A549 (cell line): Measurements from ENCODE around the gene IGF2R.

Experiments used
- CTCF ChIP-seq: fragments of >200 bp; sonication (Bioruptor Twin); formaldehyde crosslinking; IDR thresholded peaks from 3 replicates; pipeline ENCODE4 v1.5.1; 2016
- EHMT2 ChIP-seq: fragments of 200-600 bp; sonication (generic); IDR thresholded peaks from 2 replicates; pipeline ENCODE4 v1.6.1; 2016; ENCODE audit warnings: antibody characterized with exemption, low read depth, mild to moderate bottlenecking, moderate library complexity
- ESRRA ChIP-seq: fragments of 150-350 bp; IDR thresholded peaks from 2 replicates; pipeline ENCODE4 v1.6.1; 2014; ENCODE audit warnings: mild to moderate bottlenecking, low read length, borderline replicate concordance
- HES2 ChIP-seq: fragments of >200 bp; sonication (Bioruptor Twin); formaldehyde crosslinking; IDR thresholded peaks from 2 replicates; pipeline ENCODE4 v1.6.1; 2016
- HMGXB4 ChIP-seq: fragments of 250-450 bp; sonication (Bioruptor Pico); IDR thresholded peaks from 2 replicates; pipeline ENCODE4 v1.5.0; 2021; ENCODE audit warnings: mild to moderate bottlenecking, moderate library complexity, borderline replicate concordance
- HOXB5 ChIP-seq: fragments of 250-450 bp; sonication (Bioruptor Pico); IDR thresholded peaks from 2 replicates; pipeline ENCODE4 v1.5.0; 2020; ENCODE audit warnings: mild to moderate bottlenecking, moderate library complexity
- MAX ChIP-seq: IDR thresholded peaks from 2 replicates; pipeline ENCODE4 v1.6.1; 2012
- POLR2A ChIP-seq: IDR thresholded peaks from 2 replicates; pipeline ENCODE4 v1.6.1; 2012; ENCODE audit warnings: mild to moderate bottlenecking, low read length
- REST ChIP-seq: fragments of 200-600 bp; sonication (generic); IDR thresholded peaks from 2 replicates; pipeline ENCODE4 v1.6.1; 2016; ENCODE audit warnings: antibody characterized with exemption, mild to moderate bottlenecking, moderate library complexity
- USF2 ChIP-seq: fragments of 450-650 bp; IDR thresholded peaks from 2 replicates; pipeline ENCODE4 v1.6.1; 2014; ENCODE audit warnings: antibody characterized with exemption

- no peak for TF ChIP-seq POLR2A
- TF ChIP-seq REST = no peak
- no peak for TF ChIP-seq ESRRA
- no peak for TF ChIP-seq CTCF
- no peak for TF ChIP-seq EHMT2
- no peak for TF ChIP-seq HES2
- no peak for TF ChIP-seq HOXB5
- no peak for TF ChIP-seq MAX
- TF ChIP-seq HMGXB4 (CRISPR knock-in tag) = no peak
- no peak for TF ChIP-seq USF2
Observed at GRCh38 chr6:160070427-160070826, 101.5 kb downstream of the IGF2R start.
